AG09309 (cell line): ENCODE measurements around the gene NOXA1.

Source experiments
- DNase-seq: peaks from one replicate; pipeline ENCODE4 v3.0.0-alpha.2; 2010; ENCODE audit warnings: low read depth
- H3K4me3 ChIP-seq: 2 replicates; pipeline ENCODE4 v1.5.1; 2011; ENCODE audit warnings: mild to moderate bottlenecking, low read depth, low read length, moderate library complexity; ENCODE audit not compliant: control insufficient read depth
- CTCF ChIP-seq: IDR thresholded peaks from 2 replicates; pipeline ENCODE4 v1.5.1; 2011; ENCODE audit warnings: mild to moderate bottlenecking, low read depth, low read length, inconsistent platforms; ENCODE audit not compliant: insufficient read depth, control insufficient read depth; ENCODE audit errors: missing control alignments

Gene NOXA1

GRCh38 chr9:137480686-137481683 lies 57.8 kb downstream of the NOXA1 start:
- no peak overlapping the region for H3K4me3 ChIP-seq
- no peak for DNase-seq
- no peak for TF ChIP-seq CTCF

- peak; percentile 52 for DNase-seq
- H3K4me3 ChIP-seq: no peak overlapping the region
- no peak for TF ChIP-seq CTCF
Measured at GRCh38 chr9:137482094-137482781, 59.0 kb downstream of the NOXA1 start.
